Measurements from ENCODE around the gene ACTR3.

DNA sequence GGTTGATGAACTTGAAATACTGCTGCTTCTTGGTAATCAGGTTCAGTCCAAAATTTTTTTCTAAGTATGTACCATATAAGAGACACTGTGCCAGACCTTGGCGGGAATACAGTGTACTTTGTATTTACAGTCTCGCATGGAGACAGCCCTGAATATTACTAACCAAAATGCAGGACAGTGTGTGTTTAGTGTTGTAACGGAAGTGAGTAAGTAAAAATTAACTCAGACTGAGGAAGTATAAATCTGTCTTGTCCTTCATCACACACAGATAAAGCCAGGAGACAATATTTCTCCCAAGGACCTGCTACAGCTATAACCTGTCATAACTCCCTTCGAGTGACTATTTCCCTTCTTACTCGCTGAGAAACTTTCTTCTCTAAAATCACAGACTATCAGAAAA is 76.9 kb downstream of the ACTR3 start:
- TF ChIP-seq, protein P1, sequence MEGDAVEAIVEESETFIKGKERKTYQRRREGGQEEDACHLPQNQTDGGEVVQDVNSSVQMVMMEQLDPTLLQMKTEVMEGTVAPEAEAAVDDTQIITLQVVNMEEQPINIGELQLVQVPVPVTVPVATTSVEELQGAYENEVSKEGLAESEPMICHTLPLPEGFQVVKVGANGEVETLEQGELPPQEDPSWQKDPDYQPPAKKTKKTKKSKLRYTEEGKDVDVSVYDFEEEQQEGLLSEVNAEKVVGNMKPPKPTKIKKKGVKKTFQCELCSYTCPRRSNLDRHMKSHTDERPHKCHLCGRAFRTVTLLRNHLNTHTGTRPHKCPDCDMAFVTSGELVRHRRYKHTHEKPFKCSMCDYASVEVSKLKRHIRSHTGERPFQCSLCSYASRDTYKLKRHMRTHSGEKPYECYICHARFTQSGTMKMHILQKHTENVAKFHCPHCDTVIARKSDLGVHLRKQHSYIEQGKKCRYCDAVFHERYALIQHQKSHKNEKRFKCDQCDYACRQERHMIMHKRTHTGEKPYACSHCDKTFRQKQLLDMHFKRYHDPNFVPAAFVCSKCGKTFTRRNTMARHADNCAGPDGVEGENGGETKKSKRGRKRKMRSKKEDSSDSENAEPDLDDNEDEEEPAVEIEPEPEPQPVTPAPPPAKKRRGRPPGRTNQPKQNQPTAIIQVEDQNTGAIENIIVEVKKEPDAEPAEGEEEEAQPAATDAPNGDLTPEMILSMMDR (conservative IDR thresholded peaks at IDR 0.05; ENCODE audit: low read length): no peak
- TF ChIP-seq EZH2phosphoT487 (IDR thresholded peaks at IDR 0.05; ENCODE audit: borderline replicate concordance): no peak

All from Loucy (cell line).